ENCODE results near the gene EFNB2.

DNA sequence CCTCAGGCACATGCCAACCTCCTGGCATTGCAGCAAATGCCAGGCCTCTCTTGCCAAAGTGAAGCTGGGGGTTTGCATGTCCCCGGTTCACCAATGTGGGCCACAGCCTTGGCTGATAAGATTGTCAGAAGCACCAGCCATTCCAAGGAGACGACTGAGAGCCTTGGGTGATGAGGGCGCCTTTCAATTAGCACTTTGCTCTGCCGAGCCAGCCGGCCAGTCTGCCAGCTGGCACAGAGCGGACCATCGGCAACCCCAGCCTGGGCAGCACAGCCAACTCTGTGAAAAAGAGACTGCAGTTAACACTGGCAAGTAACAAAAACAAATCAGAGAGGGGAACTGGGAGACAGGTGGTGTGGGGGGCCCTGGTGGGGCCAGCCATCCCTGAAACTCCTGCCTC is 67.3 kb downstream of the EFNB2 start:
- TF ChIP-seq NR2F6 (IDR thresholded peaks at IDR 0.05), result no peak
- TF ChIP-seq NR2F6 (CRISPR knock-in tag; IDR thresholded peaks at IDR 0.05), result no peak
- TF ChIP-seq GABPA (IDR thresholded peaks at IDR 0.05; ENCODE audit: low read depth, low read length), result no peak
- no peak for TF ChIP-seq GABPA (CRISPR knock-in tag; IDR thresholded peaks at IDR 0.05; ENCODE audit: low read depth)
- TF ChIP-seq, protein P1, sequence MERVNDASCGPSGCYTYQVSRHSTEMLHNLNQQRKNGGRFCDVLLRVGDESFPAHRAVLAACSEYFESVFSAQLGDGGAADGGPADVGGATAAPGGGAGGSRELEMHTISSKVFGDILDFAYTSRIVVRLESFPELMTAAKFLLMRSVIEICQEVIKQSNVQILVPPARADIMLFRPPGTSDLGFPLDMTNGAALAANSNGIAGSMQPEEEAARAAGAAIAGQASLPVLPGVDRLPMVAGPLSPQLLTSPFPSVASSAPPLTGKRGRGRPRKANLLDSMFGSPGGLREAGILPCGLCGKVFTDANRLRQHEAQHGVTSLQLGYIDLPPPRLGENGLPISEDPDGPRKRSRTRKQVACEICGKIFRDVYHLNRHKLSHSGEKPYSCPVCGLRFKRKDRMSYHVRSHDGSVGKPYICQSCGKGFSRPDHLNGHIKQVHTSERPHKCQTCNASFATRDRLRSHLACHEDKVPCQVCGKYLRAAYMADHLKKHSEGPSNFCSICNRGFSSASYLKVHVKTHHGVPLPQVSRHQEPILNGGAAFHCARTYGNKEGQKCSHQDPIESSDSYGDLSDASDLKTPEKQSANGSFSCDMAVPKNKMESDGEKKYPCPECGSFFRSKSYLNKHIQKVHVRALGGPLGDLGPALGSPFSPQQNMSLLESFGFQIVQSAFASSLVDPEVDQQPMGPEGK (CRISPR knock-in tag; IDR thresholded peaks at IDR 0.05), result no peak
- TF ChIP-seq, protein P2, sequence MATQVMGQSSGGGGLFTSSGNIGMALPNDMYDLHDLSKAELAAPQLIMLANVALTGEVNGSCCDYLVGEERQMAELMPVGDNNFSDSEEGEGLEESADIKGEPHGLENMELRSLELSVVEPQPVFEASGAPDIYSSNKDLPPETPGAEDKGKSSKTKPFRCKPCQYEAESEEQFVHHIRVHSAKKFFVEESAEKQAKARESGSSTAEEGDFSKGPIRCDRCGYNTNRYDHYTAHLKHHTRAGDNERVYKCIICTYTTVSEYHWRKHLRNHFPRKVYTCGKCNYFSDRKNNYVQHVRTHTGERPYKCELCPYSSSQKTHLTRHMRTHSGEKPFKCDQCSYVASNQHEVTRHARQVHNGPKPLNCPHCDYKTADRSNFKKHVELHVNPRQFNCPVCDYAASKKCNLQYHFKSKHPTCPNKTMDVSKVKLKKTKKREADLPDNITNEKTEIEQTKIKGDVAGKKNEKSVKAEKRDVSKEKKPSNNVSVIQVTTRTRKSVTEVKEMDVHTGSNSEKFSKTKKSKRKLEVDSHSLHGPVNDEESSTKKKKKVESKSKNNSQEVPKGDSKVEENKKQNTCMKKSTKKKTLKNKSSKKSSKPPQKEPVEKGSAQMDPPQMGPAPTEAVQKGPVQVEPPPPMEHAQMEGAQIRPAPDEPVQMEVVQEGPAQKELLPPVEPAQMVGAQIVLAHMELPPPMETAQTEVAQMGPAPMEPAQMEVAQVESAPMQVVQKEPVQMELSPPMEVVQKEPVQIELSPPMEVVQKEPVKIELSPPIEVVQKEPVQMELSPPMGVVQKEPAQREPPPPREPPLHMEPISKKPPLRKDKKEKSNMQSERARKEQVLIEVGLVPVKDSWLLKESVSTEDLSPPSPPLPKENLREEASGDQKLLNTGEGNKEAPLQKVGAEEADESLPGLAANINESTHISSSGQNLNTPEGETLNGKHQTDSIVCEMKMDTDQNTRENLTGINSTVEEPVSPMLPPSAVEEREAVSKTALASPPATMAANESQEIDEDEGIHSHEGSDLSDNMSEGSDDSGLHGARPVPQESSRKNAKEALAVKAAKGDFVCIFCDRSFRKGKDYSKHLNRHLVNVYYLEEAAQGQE (IDR thresholded peaks at IDR 0.05; ENCODE audit: borderline replicate concordance in 1 of 2, low read depth in 1 of 2, low read length in 2 of 2), result no peak
- TF ChIP-seq, protein P3, sequence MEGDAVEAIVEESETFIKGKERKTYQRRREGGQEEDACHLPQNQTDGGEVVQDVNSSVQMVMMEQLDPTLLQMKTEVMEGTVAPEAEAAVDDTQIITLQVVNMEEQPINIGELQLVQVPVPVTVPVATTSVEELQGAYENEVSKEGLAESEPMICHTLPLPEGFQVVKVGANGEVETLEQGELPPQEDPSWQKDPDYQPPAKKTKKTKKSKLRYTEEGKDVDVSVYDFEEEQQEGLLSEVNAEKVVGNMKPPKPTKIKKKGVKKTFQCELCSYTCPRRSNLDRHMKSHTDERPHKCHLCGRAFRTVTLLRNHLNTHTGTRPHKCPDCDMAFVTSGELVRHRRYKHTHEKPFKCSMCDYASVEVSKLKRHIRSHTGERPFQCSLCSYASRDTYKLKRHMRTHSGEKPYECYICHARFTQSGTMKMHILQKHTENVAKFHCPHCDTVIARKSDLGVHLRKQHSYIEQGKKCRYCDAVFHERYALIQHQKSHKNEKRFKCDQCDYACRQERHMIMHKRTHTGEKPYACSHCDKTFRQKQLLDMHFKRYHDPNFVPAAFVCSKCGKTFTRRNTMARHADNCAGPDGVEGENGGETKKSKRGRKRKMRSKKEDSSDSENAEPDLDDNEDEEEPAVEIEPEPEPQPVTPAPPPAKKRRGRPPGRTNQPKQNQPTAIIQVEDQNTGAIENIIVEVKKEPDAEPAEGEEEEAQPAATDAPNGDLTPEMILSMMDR (CRISPR knock-in tag; IDR thresholded peaks at IDR 0.05), result no peak
- no peak for TF ChIP-seq RAD21 (CRISPR knock-in tag; IDR thresholded peaks at IDR 0.05)
- no peak for TF ChIP-seq HMG20A (CRISPR knock-in tag; IDR thresholded peaks at IDR 0.05; ENCODE audit: borderline replicate concordance)
- TF ChIP-seq ZNF777 (CRISPR knock-in tag; IDR thresholded peaks at IDR 0.05), result no peak
- TF ChIP-seq, protein P4, sequence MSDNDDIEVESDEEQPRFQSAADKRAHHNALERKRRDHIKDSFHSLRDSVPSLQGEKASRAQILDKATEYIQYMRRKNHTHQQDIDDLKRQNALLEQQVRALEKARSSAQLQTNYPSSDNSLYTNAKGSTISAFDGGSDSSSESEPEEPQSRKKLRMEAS (IDR thresholded peaks at IDR 0.05), result no peak
